BE2C (cell line): ENCODE data around the gene EXOSC3.
"Not testable (repeated sequence)": the region's sequence is repeated elsewhere in the genome, so short reads cannot be mapped to it uniquely, and the experiment has no call there.

ENCODE experiments used
- DNase-seq: peaks from one replicate; pipeline ENCODE4 v3.0.0-alpha.2; 2020
- H3K27me3 ChIP-seq: fragments of 250-450 bp; sonication (Bioruptor Pico); 2 replicates; pipeline ENCODE4 v1.5.1; 2020; ENCODE audit warnings: mild to moderate bottlenecking
- H3K36me3 ChIP-seq: fragments of 250-450 bp; sonication (Bioruptor Pico); 2 replicates; pipeline ENCODE4 v1.5.1; 2020; ENCODE audit warnings: mild to moderate bottlenecking
- H3K4me1 ChIP-seq: fragments of 250-450 bp; sonication (Bioruptor Pico); 2 replicates; pipeline ENCODE4 v1.5.1; 2020
- H3K4me3 ChIP-seq: 2 replicates; pipeline ENCODE4 v1.5.1; 2011; ENCODE audit warnings: low read depth, low read length
- H3K9me3 ChIP-seq: fragments of 250-450 bp; sonication (Bioruptor Pico); 2 replicates; pipeline ENCODE4 v1.5.1; 2020
- CTCF ChIP-seq: IDR thresholded peaks from 2 replicates; pipeline ENCODE4 v1.5.1; 2012; ENCODE audit warnings: mild to moderate bottlenecking, low read depth, low read length

EXOSC3 gene

GRCh38 chr9:37811906-37812476 is 27.1 kb upstream of the EXOSC3 start:
- DNase-seq: no peak

GRCh38 chr9:37809676-37810075 is 24.8 kb upstream of the EXOSC3 start:
- not testable (repeated sequence) for H3K36me3 ChIP-seq, H3K27me3 ChIP-seq, H3K4me1 ChIP-seq, DNase-seq, H3K4me3 ChIP-seq, H3K9me3 ChIP-seq

More at GRCh38 chr9:37811906-37812476, 27.1 kb upstream of the EXOSC3 start:
- no peaks in the 10 kb centered on the region for H3K27me3 ChIP-seq
- H3K4me1 ChIP-seq: no peaks in the 10 kb centered on the region
- H3K4me3 ChIP-seq: no peak overlapping the region
- no peak for TF ChIP-seq CTCF
- H3K36me3 ChIP-seq: peaks cover 9% of the 10 kb centered on the region
- H3K9me3 ChIP-seq: no peaks in the 10 kb centered on the region

GRCh38 chr9:37806271-37806670 is 21.4 kb upstream of the EXOSC3 start:
- no peaks in the 10 kb centered on the region for H3K9me3 ChIP-seq
- H3K4me1 ChIP-seq: no peaks in the 10 kb centered on the region
- H3K36me3 ChIP-seq: peaks cover 5% of the 10 kb centered on the region
- peak; percentile 19 for DNase-seq
- H3K27me3 ChIP-seq: no peaks in the 10 kb centered on the region
- TF ChIP-seq CTCF: no peak
- H3K4me3 ChIP-seq: no peak overlapping the region

GRCh38 chr9:37801959-37802711 is 17.3 kb upstream of the EXOSC3 start:
- DNase-seq: no peak
- H3K4me1 ChIP-seq: no peaks in the 10 kb centered on the region
- no peaks in the 10 kb centered on the region for H3K27me3 ChIP-seq
- H3K36me3 ChIP-seq: no peaks in the 10 kb centered on the region; the same call in 1 of the 2 replicates
- no peaks in the 10 kb centered on the region for H3K9me3 ChIP-seq
- H3K4me3 ChIP-seq: peak overlapping the region; percentile 91
- TF ChIP-seq CTCF: no peak

- no peaks in the 10 kb centered on the region; the same call in 1 of the 2 replicates for H3K36me3 ChIP-seq
- TF ChIP-seq CTCF: no peak
- DNase-seq: peak; percentile 32
Observed at GRCh38 chr9:37801287-37801850, 16.5 kb upstream of the EXOSC3 start.

GRCh38 chr9:37800631-37801286 is 15.9 kb upstream of the EXOSC3 start, which contains the start of gene DCAF10:
Gene DCAF10, plus strand, starts transcription at chr9:37800797. Its CDS starts 70 bp downstream, at chr9:37800867.
- Histone ChIP-seq H3K36me3 (no peaks in the 10 kb centered on the region; the same call in 1 of the 2 replicates), H3K27me3 (no peaks in the 10 kb centered on the region), H3K4me1 (no peaks in the 10 kb centered on the region), H3K4me3 (peak within 1 kb of the TSS; percentile 91), H3K9me3 (no peaks in the 10 kb centered on the region)
- no peak for TF ChIP-seq CTCF
- peak; percentile 90 for DNase-seq

More at GRCh38 chr9:37801287-37801850, 16.5 kb upstream of the EXOSC3 start:
- no peaks in the 10 kb centered on the region for H3K9me3 ChIP-seq
- peak overlapping the region; percentile 91 for H3K4me3 ChIP-seq
- H3K27me3 ChIP-seq: no peaks in the 10 kb centered on the region
- no peaks in the 10 kb centered on the region for H3K4me1 ChIP-seq
